ENCODE data around the gene EZH1.

DNA sequence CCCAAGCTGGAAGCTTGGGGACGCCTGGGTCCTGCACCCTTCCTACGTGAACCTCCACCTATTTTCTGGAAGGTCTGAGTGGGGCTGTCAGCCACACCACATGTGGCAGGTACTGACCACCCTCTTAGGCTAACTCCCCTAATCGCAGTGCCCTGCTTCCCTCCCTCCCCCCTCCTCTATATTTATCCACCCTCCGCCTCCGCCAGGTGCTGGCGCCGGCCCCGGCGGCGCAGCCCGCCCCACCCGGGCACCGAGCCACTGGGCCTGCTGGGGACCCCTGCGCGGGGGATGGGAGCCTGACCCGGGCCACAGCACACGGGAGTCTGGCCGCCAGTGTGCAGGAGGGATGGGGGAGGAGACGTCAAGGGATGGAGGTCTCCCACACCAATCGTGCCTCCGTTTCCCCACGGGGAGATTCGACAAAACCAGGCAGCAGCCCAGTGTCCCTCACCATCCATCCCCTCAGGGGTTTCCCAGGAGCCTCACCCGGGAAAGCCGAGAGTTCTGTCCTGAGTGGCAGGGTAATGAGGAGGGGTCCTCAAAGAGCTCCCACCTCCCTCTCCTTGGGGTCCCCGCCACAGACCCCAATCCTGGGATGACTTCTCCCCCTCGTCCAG, 69.4 kb downstream of the EZH1 start:
- no peak for TF ChIP-seq POLR2A (IDR thresholded peaks at IDR 0.05)
- no peak for TF ChIP-seq CTCF (IDR thresholded peaks at IDR 0.05)
- TF ChIP-seq POLR2AphosphoS5 (IDR thresholded peaks at IDR 0.05), result no peak

All from suprapubic skin (tissue), 4 donors.